Measurements from ENCODE around the gene CHMP2A.

DNA sequence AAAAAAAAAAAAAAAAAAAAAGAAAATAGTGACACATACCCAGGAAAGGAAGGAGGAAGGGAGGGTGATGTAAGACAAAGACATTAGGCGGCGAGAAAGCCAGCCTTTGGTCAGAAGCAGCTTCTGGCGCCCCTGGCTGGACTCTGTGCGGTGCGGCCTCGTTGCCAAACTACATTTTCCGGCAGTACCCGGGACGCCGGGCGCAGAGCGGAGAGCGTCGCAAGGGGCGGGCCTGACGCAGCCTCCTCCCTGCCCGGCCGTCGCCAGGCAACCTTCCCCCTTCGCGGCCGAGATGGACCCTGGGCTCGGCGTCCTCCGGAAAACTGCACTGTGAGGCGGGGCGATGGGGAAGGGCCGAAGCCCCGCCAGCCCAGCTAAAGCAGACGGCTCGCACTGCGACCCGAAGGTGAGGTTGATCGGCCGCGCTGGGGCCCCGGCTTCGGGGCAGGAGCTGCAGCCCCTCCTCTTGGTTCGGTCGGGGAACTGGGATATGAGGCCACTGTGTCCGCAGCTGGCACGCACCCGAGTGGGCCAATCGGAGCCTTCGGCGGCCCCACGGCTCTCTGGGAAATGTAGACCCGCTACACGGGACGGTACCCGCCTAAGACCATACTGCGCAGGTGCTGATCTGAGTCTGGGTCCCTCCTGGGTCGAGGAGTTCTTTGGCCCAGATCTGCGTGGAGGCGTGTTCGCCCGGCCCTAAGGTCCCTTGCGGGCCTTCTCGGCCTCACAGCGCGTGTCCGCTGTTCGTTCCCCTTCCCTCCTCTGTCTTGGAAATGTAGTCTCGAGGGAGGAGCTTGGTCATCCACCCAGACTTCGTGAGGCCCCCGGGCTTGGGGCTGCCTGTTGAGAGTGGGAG, 20.5 kb upstream of the CHMP2A start:
- 0 out of 2 replicates have a peak, but pooled peaks have one; percentile 52 for TF ChIP-seq EED (CRISPR knock-in tag; IDR thresholded peaks at IDR 0.05)
- no peak for TF ChIP-seq FOXA3 (CRISPR knock-in tag; IDR thresholded peaks at IDR 0.05)
- TF ChIP-seq, protein P1, sequence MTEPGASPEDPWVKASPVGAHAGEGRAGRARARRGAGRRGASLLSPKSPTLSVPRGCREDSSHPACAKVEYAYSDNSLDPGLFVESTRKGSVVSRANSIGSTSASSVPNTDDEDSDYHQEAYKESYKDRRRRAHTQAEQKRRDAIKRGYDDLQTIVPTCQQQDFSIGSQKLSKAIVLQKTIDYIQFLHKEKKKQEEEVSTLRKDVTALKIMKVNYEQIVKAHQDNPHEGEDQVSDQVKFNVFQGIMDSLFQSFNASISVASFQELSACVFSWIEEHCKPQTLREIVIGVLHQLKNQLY (CRISPR knock-in tag; IDR thresholded peaks at IDR 0.05), result 0 out of 2 replicates have a peak, but pooled peaks have one; percentile 33
- TF ChIP-seq, protein P2, sequence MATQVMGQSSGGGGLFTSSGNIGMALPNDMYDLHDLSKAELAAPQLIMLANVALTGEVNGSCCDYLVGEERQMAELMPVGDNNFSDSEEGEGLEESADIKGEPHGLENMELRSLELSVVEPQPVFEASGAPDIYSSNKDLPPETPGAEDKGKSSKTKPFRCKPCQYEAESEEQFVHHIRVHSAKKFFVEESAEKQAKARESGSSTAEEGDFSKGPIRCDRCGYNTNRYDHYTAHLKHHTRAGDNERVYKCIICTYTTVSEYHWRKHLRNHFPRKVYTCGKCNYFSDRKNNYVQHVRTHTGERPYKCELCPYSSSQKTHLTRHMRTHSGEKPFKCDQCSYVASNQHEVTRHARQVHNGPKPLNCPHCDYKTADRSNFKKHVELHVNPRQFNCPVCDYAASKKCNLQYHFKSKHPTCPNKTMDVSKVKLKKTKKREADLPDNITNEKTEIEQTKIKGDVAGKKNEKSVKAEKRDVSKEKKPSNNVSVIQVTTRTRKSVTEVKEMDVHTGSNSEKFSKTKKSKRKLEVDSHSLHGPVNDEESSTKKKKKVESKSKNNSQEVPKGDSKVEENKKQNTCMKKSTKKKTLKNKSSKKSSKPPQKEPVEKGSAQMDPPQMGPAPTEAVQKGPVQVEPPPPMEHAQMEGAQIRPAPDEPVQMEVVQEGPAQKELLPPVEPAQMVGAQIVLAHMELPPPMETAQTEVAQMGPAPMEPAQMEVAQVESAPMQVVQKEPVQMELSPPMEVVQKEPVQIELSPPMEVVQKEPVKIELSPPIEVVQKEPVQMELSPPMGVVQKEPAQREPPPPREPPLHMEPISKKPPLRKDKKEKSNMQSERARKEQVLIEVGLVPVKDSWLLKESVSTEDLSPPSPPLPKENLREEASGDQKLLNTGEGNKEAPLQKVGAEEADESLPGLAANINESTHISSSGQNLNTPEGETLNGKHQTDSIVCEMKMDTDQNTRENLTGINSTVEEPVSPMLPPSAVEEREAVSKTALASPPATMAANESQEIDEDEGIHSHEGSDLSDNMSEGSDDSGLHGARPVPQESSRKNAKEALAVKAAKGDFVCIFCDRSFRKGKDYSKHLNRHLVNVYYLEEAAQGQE (IDR thresholded peaks at IDR 0.05; ENCODE audit: borderline replicate concordance in 1 of 2, low read depth in 1 of 2, low read length in 2 of 2), result no peak; a peak in 1 of 4 replicates
- TF ChIP-seq ZNF747 (CRISPR knock-in tag; IDR thresholded peaks at IDR 0.05; ENCODE audit: borderline replicate concordance), result 0 out of 2 replicates have a peak, but pooled peaks have one; percentile 33
- TF ChIP-seq, protein P3, sequence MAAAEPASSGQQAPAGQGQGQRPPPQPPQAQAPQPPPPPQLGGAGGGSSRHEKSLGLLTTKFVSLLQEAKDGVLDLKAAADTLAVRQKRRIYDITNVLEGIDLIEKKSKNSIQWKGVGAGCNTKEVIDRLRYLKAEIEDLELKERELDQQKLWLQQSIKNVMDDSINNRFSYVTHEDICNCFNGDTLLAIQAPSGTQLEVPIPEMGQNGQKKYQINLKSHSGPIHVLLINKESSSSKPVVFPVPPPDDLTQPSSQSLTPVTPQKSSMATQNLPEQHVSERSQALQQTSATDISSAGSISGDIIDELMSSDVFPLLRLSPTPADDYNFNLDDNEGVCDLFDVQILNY (CRISPR knock-in tag; conservative IDR thresholded peaks at IDR 0.05), result no peak; the same call in 1 of the 2 replicates
- TF ChIP-seq MAFK (conservative IDR thresholded peaks at IDR 0.05 in 1 of 2, IDR thresholded peaks at IDR 0.05 in 1 of 2; ENCODE audit: low read length in 2 of 2), result no peak
- TF ChIP-seq, protein P4, sequence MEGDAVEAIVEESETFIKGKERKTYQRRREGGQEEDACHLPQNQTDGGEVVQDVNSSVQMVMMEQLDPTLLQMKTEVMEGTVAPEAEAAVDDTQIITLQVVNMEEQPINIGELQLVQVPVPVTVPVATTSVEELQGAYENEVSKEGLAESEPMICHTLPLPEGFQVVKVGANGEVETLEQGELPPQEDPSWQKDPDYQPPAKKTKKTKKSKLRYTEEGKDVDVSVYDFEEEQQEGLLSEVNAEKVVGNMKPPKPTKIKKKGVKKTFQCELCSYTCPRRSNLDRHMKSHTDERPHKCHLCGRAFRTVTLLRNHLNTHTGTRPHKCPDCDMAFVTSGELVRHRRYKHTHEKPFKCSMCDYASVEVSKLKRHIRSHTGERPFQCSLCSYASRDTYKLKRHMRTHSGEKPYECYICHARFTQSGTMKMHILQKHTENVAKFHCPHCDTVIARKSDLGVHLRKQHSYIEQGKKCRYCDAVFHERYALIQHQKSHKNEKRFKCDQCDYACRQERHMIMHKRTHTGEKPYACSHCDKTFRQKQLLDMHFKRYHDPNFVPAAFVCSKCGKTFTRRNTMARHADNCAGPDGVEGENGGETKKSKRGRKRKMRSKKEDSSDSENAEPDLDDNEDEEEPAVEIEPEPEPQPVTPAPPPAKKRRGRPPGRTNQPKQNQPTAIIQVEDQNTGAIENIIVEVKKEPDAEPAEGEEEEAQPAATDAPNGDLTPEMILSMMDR (CRISPR knock-in tag; IDR thresholded peaks at IDR 0.05), result peak; percentile 31; the same call in 1 of the 2 replicates
- TF ChIP-seq ZNF121 (CRISPR knock-in tag; IDR thresholded peaks at IDR 0.05), result no peak
- TF ChIP-seq SP1 (IDR thresholded peaks at IDR 0.05), result no peak
- TF ChIP-seq SP1 (CRISPR knock-in tag; IDR thresholded peaks at IDR 0.05), result peak; percentile 88
- no peak for TF ChIP-seq TEAD2 (CRISPR knock-in tag; IDR thresholded peaks at IDR 0.05)
- no peak for TF ChIP-seq DPF2 (CRISPR knock-in tag; IDR thresholded peaks at IDR 0.05; ENCODE audit: borderline replicate concordance, low read depth)
- TF ChIP-seq NFIC (IDR thresholded peaks at IDR 0.05; ENCODE audit: low read length), result no peak
